NOMO-1 treated with dmso at 0.1 percent for 144 hours (cell line): Measurements from ENCODE around the gene ATP11C.
"Not testable (repeated sequence)": the region's sequence is repeated elsewhere in the genome, so short reads cannot be mapped to it uniquely, and the experiment has no call there.

Experiments
- DNase-seq: peaks from one replicate; lab custom pipeline; 2025; ENCODE audit not compliant: unreplicated experiment; lab: John Stamatoyannopoulos, UW

ATP11C gene

GRCh38 chrX:139864640-139865039 lies 68.2 kb downstream of the ATP11C start:
- DNase-seq, result no peak

- DNase-seq, result no peak
Measured at GRCh38 chrX:139862208-139862607, 70.6 kb downstream of the ATP11C start.

GRCh38 chrX:139856826-139857225 lies 76.0 kb downstream of the ATP11C start:
- DNase-seq, result not testable (repeated sequence)

- no peak for DNase-seq
Measured at GRCh38 chrX:139851730-139852129, 81.1 kb downstream of the ATP11C start.

- DNase-seq, result no peak
Measured at GRCh38 chrX:139850968-139851367, 81.9 kb downstream of the ATP11C start.

GRCh38 chrX:139844884-139845283 lies 88.0 kb downstream of the ATP11C start:
- no peak for DNase-seq

GRCh38 chrX:139844163-139844562 lies 88.7 kb downstream of the ATP11C start:
- DNase-seq, result no peak

- no peak for DNase-seq
Measured at GRCh38 chrX:139842326-139843185, 90.3 kb downstream of the ATP11C start.

- DNase-seq, result not testable (repeated sequence)
Measured at GRCh38 chrX:139836335-139836734, 96.5 kb downstream of the ATP11C start.

GRCh38 chrX:139834879-139835278 lies 98.0 kb downstream of the ATP11C start:
- no peak for DNase-seq

- no peak for DNase-seq
Measured at GRCh38 chrX:139832718-139833309, 100.0 kb downstream of the ATP11C start.

- no peak for DNase-seq
Measured at GRCh38 chrX:139831675-139832456, 101.0 kb downstream of the ATP11C start.

GRCh38 chrX:139831017-139831416 lies 101.8 kb downstream of the ATP11C start:
- DNase-seq, result no peak

- no peak for DNase-seq
Measured at GRCh38 chrX:139828830-139829229, 104.0 kb downstream of the ATP11C start.

- no peak for DNase-seq
Measured at GRCh38 chrX:139828033-139828432, 104.8 kb downstream of the ATP11C start.

GRCh38 chrX:139826065-139827044 lies 106.5 kb downstream of the ATP11C start:
- DNase-seq, result no peak

GRCh38 chrX:139825618-139826017 lies 107.2 kb downstream of the ATP11C start:
- DNase-seq, result no peak

- DNase-seq, result no peak
Measured at GRCh38 chrX:139823806-139824205, 109.0 kb downstream of the ATP11C start.

GRCh38 chrX:139820358-139820984 lies 112.4 kb downstream of the ATP11C start:
- DNase-seq, result no peak

GRCh38 chrX:139816204-139816603 lies 116.6 kb downstream of the ATP11C start:
- DNase-seq, result no peak
